Cortex of kidney (tissue), 1 donor: ENCODE results near the gene TBCK.

ENCODE experiments used
- DNase-seq: peaks from one replicate; lab custom pipeline; 2025; lab: John Stamatoyannopoulos, UW

TBCK gene

DNA sequence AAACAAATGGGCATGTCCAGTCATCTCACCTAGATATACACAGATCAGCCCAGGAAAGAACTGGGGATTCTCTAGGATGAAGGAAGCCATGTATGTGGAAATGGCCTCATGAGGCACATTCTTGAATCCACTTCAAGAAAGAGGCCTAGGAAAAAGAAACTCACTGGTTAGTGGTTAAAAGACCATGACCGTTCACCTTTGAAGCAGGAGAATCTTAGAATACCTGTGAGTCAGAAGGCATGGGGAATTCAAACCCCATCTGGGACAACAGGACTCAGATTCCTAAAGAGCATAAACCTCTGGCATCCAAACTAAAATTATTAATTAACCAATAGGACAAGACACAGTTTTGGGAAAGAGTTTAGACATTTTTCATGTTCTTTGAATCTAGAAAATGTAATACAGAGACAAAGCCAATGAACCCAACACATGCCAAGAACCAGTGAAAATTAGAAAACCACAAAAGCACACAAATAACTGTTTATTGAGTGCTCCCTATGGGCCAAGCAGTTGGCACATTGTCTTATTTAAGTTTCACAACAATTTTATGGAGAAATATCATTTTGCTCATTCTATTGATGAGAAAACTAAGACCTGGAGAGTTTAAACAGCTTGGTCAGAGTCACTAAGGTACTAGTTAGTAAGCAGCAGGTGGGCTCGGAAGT, 323.2 kb downstream of the TBCK start:
- no peak for DNase-seq

DNA sequence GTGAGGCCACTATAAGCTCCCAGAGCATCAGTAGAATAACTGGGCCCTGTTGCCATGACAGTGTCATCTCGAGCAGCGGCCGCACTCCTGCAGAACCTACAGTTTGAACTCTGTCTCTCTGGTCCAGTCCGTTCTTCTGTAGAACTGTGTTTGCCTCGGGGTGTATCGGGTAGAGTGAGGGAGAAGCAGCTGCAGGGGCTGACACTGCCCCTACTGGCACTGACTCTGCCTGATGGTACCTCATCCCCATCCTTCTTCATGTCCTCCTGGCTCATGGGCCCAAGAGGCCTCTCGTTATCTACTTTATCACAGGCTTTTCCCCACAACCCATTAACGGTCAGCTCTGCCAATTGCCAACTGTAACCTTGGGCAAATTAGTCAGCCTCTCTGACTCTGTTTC, 324.3 kb downstream of the TBCK start:
- DNase-seq: no peak
